Kidney epithelial cell (primary cell): Measurements from ENCODE around the gene TNFRSF12A. TPM values are rescaled to one million over a fixed set of nuclear protein-coding genes. Genes with fewer than 3 reads are reported as not detected.
A peak's percentile ranks its signal among the peaks of the same experiment; 100 is the strongest.
"Not testable (repeated sequence)": the region's sequence is repeated elsewhere in the genome, so short reads cannot be mapped to it uniquely, and the experiment has no call there.

ENCODE experiments used
- DNase-seq: peaks from one replicate; pipeline ENCODE4 v3.0.0-alpha.2; 2010; ENCODE audit warnings: low read depth
- H3K27me3 ChIP-seq: 2 replicates; pipeline ENCODE4 v1.6.0; 2011; ENCODE audit warnings: low read length; ENCODE audit not compliant: control insufficient read depth, insufficient read depth
- H3K36me3 ChIP-seq: 2 replicates; pipeline ENCODE4 v1.5.1; 2011; ENCODE audit warnings: low read length; ENCODE audit not compliant: control insufficient read depth, insufficient read depth
- H3K4me3 ChIP-seq: 2 replicates; pipeline ENCODE4 v1.5.1; 2011; ENCODE audit warnings: low read depth, mild to moderate bottlenecking, control low read depth, low read length
- total RNA-seq: library from RNA; depleted of rRNA; stranded (reverse); fragments of >200 nt; gene quantifications from 2 replicates; pipeline ENCODE4 v1.2.3, GENCODE V29; 2015
- TF ChIP-seq, protein P1 (sequence below): IDR thresholded peaks from 2 replicates; pipeline ENCODE4 v1.5.1; 2011; ENCODE audit warnings: mild to moderate bottlenecking, moderate library complexity, low read length, control low read depth, inconsistent platforms; ENCODE audit not compliant: insufficient read depth, poor library complexity, severe bottlenecking

TNFRSF12A gene
- total RNA-seq, 1 donor from 2014 or later: 572 TPM

DNA sequence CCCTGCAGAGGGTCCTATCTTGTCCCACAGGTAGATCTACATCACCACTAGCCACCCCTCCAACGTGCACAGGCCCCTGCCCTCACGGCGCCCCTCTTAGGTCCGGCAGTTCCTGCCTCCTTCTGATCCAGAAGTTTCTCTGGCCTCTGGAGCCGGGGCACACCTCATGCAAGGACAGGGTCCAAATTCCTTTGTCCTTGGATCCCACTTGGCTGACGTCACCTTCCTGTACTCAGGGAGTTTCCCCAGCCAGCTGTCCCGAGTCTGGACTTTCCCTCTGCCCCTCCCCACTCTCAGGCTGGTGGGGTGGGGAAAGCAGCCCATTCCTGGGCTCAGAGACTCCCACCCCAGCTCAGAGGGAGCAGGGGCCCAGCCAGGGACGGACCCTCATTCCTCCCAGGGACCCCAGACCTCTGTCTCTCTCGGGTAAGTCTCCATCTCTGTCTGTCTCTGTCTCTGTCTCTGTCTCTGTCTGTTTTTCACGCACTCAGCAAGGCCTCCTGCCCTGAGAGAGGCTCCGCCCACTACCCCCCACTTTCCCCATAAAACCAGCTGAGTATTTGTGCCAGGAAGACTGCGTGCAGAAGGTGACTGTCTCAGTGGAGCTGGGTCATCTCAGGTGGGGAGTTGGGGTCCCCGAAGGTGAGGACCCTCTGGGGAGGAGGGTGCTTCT lies 45.0 kb downstream of the TNFRSF12A start, which contains the start of gene IL32:
Gene IL32, plus strand, starts transcription at position 572 of the 673 bp plus-strand sequence. CDS start 172 bp downstream, outside the sequence.
- TF ChIP-seq, protein P1, sequence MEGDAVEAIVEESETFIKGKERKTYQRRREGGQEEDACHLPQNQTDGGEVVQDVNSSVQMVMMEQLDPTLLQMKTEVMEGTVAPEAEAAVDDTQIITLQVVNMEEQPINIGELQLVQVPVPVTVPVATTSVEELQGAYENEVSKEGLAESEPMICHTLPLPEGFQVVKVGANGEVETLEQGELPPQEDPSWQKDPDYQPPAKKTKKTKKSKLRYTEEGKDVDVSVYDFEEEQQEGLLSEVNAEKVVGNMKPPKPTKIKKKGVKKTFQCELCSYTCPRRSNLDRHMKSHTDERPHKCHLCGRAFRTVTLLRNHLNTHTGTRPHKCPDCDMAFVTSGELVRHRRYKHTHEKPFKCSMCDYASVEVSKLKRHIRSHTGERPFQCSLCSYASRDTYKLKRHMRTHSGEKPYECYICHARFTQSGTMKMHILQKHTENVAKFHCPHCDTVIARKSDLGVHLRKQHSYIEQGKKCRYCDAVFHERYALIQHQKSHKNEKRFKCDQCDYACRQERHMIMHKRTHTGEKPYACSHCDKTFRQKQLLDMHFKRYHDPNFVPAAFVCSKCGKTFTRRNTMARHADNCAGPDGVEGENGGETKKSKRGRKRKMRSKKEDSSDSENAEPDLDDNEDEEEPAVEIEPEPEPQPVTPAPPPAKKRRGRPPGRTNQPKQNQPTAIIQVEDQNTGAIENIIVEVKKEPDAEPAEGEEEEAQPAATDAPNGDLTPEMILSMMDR: no peak
- peak; percentile 57 for DNase-seq
- H3K4me3 ChIP-seq: peak within 1 kb of the TSS; percentile 9
- no peaks in the 10 kb centered on the region for H3K27me3 ChIP-seq
- H3K36me3 ChIP-seq: no peaks in the 10 kb centered on the region

DNA sequence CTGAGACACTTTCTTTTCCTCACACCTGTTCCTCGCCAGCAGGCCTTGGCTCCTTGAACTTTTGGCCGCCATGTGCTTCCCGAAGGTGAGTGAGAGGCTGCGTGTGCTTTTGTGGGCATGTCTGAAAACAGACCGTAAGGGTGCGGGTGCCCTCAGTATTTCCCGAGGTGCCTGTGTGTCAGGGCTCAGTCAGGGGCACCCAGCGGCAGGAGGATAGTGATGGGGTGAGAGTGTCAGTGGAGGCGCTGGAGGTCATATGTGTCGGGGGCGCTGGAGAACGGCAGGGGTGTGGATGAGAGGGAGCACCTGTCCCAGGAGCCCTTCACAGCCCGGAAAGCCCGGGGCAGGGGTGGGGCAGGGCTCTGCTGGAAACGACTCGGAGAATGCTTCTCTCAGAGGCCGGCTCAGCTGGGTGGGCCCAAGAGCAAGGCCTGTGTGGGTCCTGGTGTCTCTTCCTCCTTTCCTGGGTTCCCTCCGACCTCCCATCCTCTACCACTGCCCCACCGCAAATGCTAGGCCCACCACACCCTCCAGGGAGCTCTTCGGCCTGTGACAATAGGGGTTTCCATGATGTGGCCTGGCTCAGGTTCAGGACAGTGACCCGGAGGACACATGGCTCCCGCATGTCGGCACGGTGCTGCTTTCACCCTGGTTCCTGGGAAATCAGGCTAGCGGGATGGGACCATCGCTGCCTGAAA lies 45.7 kb downstream of the TNFRSF12A start:
- Histone ChIP-seq H3K36me3 (no peaks in the 10 kb centered on the region), H3K27me3 (no peaks in the 10 kb centered on the region), H3K4me3 (peak overlapping the region; percentile 9)
- DNase-seq: no peak
- TF ChIP-seq, protein P1: no peak

DNA sequence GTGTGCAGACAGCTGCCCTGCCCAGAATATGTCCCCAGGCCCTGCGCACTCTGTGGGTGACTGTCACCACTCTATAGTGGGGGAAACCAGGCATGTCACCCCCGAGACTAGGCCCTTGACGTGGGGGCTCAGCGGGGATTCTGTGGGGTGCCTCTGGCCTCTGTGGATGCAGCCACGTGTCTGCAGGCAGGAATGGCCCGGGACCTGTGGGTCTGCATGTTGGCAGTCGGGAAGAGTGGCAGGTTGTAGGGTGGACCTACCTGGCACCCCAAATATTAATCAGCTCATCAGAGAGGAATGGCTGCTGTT lies 46.2 kb downstream of the TNFRSF12A start:
- TF ChIP-seq, protein P1: no peak
- H3K4me3 ChIP-seq: peak overlapping the region; percentile 9
- H3K36me3 ChIP-seq: no peaks in the 10 kb centered on the region
- DNase-seq: no peak
- no peaks in the 10 kb centered on the region for H3K27me3 ChIP-seq

DNA sequence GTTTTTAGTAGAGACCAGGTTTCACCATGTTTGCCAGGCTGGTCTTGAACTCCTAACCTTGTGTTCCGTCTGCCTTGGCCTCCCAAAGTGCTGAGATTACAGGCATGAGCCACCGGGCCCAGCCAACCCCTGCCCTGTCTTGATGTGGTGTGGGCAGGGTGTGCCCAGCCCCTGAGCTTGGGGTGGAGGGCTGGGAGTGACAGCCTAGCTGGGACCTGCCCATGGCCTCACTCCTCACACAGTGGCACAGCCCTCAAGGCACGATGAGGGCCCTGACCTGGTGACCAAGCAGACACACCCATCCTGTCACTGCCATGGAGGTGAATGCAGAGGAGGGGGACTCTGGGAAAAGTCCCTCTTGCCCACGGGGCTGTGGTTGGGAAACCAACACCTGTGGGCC lies 48.3 kb downstream of the TNFRSF12A start:
- Histone ChIP-seq H3K36me3 (no peaks in the 10 kb centered on the region), H3K27me3 (no peaks in the 10 kb centered on the region), H3K4me3 (no peak overlapping the region)
- no peak for DNase-seq
- TF ChIP-seq, protein P1: no peak

DNA sequence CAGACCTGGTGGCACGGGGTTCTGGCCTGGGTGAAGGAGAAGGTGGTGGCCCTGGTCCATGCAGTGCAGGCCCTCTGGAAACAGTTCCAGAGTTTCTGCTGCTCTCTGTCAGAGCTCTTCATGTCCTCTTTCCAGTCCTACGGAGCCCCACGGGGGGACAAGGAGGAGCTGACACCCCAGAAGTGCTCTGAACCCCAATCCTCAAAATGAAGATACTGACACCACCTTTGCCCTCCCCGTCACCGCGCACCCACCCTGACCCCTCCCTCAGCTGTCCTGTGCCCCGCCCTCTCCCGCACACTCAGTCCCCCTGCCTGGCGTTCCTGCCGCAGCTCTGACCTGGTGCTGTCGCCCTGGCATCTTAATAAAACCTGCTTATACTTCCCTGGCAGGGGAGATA lies 49.0 kb downstream of the TNFRSF12A start:
- not testable (repeated sequence) for H3K27me3 ChIP-seq, H3K36me3 ChIP-seq, H3K4me3 ChIP-seq, DNase-seq

DNA sequence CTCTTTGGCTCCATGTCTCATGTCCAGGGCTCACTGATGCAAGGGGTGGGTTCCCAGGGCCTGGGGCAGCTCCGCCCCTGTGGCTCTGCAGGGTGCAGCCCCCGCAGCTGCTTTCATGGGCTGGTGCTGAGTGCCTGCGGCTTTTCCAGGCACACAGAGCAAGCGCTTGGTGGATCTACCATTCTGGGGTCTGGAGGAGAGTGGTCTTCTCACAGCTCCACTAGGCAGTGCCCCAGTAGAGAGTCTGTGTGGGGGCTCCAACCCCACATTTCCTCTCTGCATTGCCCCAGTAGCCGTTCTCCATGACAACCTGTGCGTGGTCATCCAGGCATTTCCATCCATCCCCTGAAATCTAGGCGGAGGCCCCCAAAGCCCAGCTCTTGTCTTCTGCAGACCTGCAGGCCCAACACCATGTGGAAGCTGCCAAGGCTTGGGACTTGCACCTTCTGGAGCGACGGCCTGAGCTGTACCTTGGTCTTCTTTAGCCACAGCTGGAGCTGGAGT lies 50.5 kb downstream of the TNFRSF12A start:
- no peak for DNase-seq
- Histone ChIP-seq H3K4me3 (no peak overlapping the region), H3K27me3 (peaks cover 7% of the 10 kb centered on the region), H3K36me3 (no peaks in the 10 kb centered on the region)
- TF ChIP-seq, protein P1: no peak
